IMR-90 (cell line): Measurements from ENCODE around the gene WARS2. TPM values are rescaled to one million over a fixed set of nuclear protein-coding genes. Genes with fewer than 3 reads are reported as not detected.

Experiments used
- ATAC-seq: fragments of 200-7000 bp; cut with Tn5 transposase; 2 replicates; pipeline ENCODE4 v1.9.1; 2020; ENCODE audit warnings: low read depth, mild to moderate bottlenecking, moderate library complexity
- BruUV-seq: library from RNA; stranded (reverse); fragments of 400-500 nt; replicated peaks from 2 replicates; lab custom pipeline; 2021; lab: Mats Ljungman, UMichigan
- CTCF ChIA-PET: fragments of 300-600 bp; formaldehyde crosslinking; extraction: SDS; loops from one replicate; lab custom pipeline; 2021; ENCODE audit warnings: antibody characterized with exemption; lab: Yijun Ruan, JAX
- POLR2A ChIA-PET: fragments of 300-600 bp; sonication (Branson Sonifier 250); formaldehyde crosslinking; loops from one replicate; lab custom pipeline; 2022; ENCODE audit warnings: antibody characterized with exemption; ENCODE audit not compliant: unreplicated experiment; lab: Charles Lee
- DNase-seq: peaks from one replicate; pipeline ENCODE4 v3.0.0; 2013
- H2AFZ ChIP-seq: replicated peaks from 2 replicates; pipeline ENCODE3; 2013; ENCODE audit warnings: low read length, mild to moderate bottlenecking; ENCODE audit not compliant: poor library complexity
- H2AK5ac ChIP-seq: 2 replicates; pipeline ENCODE4 v1.6.1; 2013; ENCODE audit warnings: low read depth, low read length, inconsistent platforms
- H2AK9ac ChIP-seq: replicated peaks from 2 replicates; pipeline ENCODE3; 2013; ENCODE audit warnings: mild to moderate bottlenecking, low read depth, low read length, moderate library complexity; ENCODE audit not compliant: poor library complexity
- H2BK120ac ChIP-seq: 2 replicates; pipeline ENCODE4 v1.6.1; 2013; ENCODE audit warnings: low read depth, low read length, inconsistent platforms
- H2BK15ac ChIP-seq: 3 replicates; pipeline ENCODE4 v1.6.1; 2013; ENCODE audit warnings: low read depth, low read length, inconsistent platforms
- H2BK20ac ChIP-seq: 2 replicates; pipeline ENCODE4 v1.6.1; 2013; ENCODE audit warnings: low read depth, mild to moderate bottlenecking, inconsistent platforms, low read length, moderate library complexity
- H2BK5ac ChIP-seq: 2 replicates; pipeline ENCODE4 v1.6.1; 2013; ENCODE audit warnings: mild to moderate bottlenecking, low read depth, low read length, inconsistent platforms; ENCODE audit not compliant: poor library complexity, severe bottlenecking
- H3K14ac ChIP-seq: replicated peaks from 2 replicates; pipeline ENCODE4 v1.6.1; 2013; ENCODE audit warnings: low read depth, low read length, inconsistent platforms
- H3K18ac ChIP-seq: 2 replicates; pipeline ENCODE4 v1.6.1; 2013; ENCODE audit warnings: low read depth, low read length, control low read depth
- H3K23ac ChIP-seq: 2 replicates; pipeline ENCODE4 v1.6.1; 2013; ENCODE audit warnings: low read depth, low read length, inconsistent platforms
- H3K27ac ChIP-seq: 2 replicates; pipeline ENCODE4 v1.5.1; 2013; ENCODE audit warnings: mild to moderate bottlenecking, control low read depth, low read length; ENCODE audit not compliant: insufficient read depth
- H3K27me3 ChIP-seq: 2 replicates; pipeline ENCODE4 v1.6.1; 2013; ENCODE audit warnings: low read length; ENCODE audit not compliant: control insufficient read depth, insufficient read depth
- H3K36me3 ChIP-seq: 2 replicates; pipeline ENCODE4 v1.6.1; 2013; ENCODE audit warnings: low read length, mixed read lengths; ENCODE audit not compliant: control insufficient read depth, insufficient read depth
- H3K4ac ChIP-seq: 2 replicates; pipeline ENCODE4 v1.6.1; 2013; ENCODE audit warnings: low read depth, low read length, inconsistent platforms
- H3K4me1 ChIP-seq: 2 replicates; pipeline ENCODE4 v1.6.1; 2013; ENCODE audit warnings: low read length, mixed read lengths; ENCODE audit not compliant: control insufficient read depth, insufficient read depth
- H3K4me2 ChIP-seq: 2 replicates; pipeline ENCODE4 v1.6.1; 2013; ENCODE audit warnings: low read depth, mild to moderate bottlenecking, control low read depth, low read length, moderate library complexity
- H3K4me3 ChIP-seq: 2 replicates; pipeline ENCODE4 v1.5.1; 2013; ENCODE audit warnings: low read depth, mild to moderate bottlenecking, control low read depth, low read length, moderate library complexity; ENCODE audit not compliant: insufficient read depth
- H3K56ac ChIP-seq: 2 replicates; pipeline ENCODE4 v1.6.1; 2013; ENCODE audit warnings: low read length, inconsistent platforms; ENCODE audit not compliant: insufficient read depth; ENCODE audit errors: extremely low read depth
- H3K79me1 ChIP-seq, 2 experiments: 2 replicates each; pipeline ENCODE4 v1.6.1; 2013; ENCODE audit warnings: low read length in 2 of 2, inconsistent platforms in 1 of 2, low read depth in 1 of 2
- H3K9ac ChIP-seq: 2 replicates; pipeline ENCODE4 v1.6.1; 2013; ENCODE audit warnings: low read depth, low read length, control low read depth
- H3K9me1 ChIP-seq: 2 replicates; pipeline ENCODE4 v1.6.1; 2013; ENCODE audit warnings: low read length, inconsistent platforms; ENCODE audit not compliant: insufficient read depth
- H3K9me3 ChIP-seq: 2 replicates; pipeline ENCODE4 v1.6.1; 2013; ENCODE audit warnings: low read length; ENCODE audit not compliant: control insufficient read depth, insufficient read depth
- H4K20me1 ChIP-seq: 2 replicates; pipeline ENCODE4 v1.6.1; 2013; ENCODE audit warnings: low read length, inconsistent platforms; ENCODE audit not compliant: insufficient read depth
- H4K5ac ChIP-seq: 2 replicates; pipeline ENCODE4 v1.6.1; 2013; ENCODE audit warnings: mild to moderate bottlenecking, low read depth, low read length, control low read depth
- H4K8ac ChIP-seq, 2 experiments: 2 replicates each; pipeline ENCODE4 v1.6.1; 2013; ENCODE audit warnings: low read depth in 2 of 2, low read length in 2 of 2, control low read depth in 1 of 2, inconsistent platforms in 1 of 2
- H4K91ac ChIP-seq: 2 replicates; pipeline ENCODE4 v1.6.1; 2013; ENCODE audit warnings: low read depth, low read length, inconsistent platforms; ENCODE audit not compliant: insufficient read depth
- CEBPB ChIP-seq: IDR thresholded peaks from 2 replicates; pipeline ENCODE4 v1.6.1; 2012; ENCODE audit warnings: low read depth, low read length, improper control_type of control experiment
- CTCF ChIP-seq: conservative IDR thresholded peaks from 2 replicates; pipeline ENCODE4 v1.5.1; 2012; ENCODE audit warnings: mild to moderate bottlenecking, low read depth, low read length, improper control_type of control experiment
- MAZ ChIP-seq: IDR thresholded peaks from 2 replicates; pipeline ENCODE4 v1.6.1; 2012; ENCODE audit warnings: low read depth, mild to moderate bottlenecking, low read length, improper control_type of control experiment, moderate library complexity, borderline replicate concordance
- MXI1 ChIP-seq: IDR thresholded peaks from 2 replicates; pipeline ENCODE4 v1.6.1; 2012; ENCODE audit warnings: low read depth, mild to moderate bottlenecking, low read length, moderate library complexity, borderline replicate concordance
- POLR2A ChIP-seq: IDR thresholded peaks from 2 replicates; pipeline ENCODE4 v1.6.1; 2012; ENCODE audit warnings: mild to moderate bottlenecking, low read depth, low read length
- RCOR1 ChIP-seq: IDR thresholded peaks from 2 replicates; pipeline ENCODE4 v1.6.1; 2012; ENCODE audit warnings: mild to moderate bottlenecking, low read length, improper control_type of control experiment; ENCODE audit not compliant: insufficient replicate concordance
- RFX5 ChIP-seq: IDR thresholded peaks from 2 replicates; pipeline ENCODE4 v1.8.0; 2012; ENCODE audit warnings: low read depth, mild to moderate bottlenecking, low read length, moderate library complexity
- SMC3 ChIP-seq: fragments of 150-350 bp; IDR thresholded peaks from 2 replicates; pipeline ENCODE4 v1.6.1; 2016; ENCODE audit warnings: low read depth, mild to moderate bottlenecking, antibody characterized with exemption, low read length, moderate library complexity
- WGBS, 2 experiments: methylation state at CpG; one replicate each; pipeline versions ENCODE4 v1.1.5 to v1.1.7; 2013; ENCODE audit warnings: missing lambda C conversion rate in 2 of 2; ENCODE audit not compliant: insufficient read length in 1 of 2; ENCODE audit errors: extremely low coverage in 2 of 2; 5-methylcytosine and 5-hydroxymethylcytosine counted together
- dilution Hi-C: fragments of 300-500 bp; cut with HindIII; formaldehyde crosslinking; loops from one replicate; pipeline ENCODE4 v1.14.3; 2018; ENCODE audit warnings: low sequenced_read_pairs; ENCODE audit not compliant: unreplicated experiment
- in situ Hi-C: fragments of 300-500 bp; cut with MboI; formaldehyde crosslinking; loops from 3 replicates; pipeline ENCODE4 v1.14.3; 2019; ENCODE audit warnings: low sequenced_read_pairs, inconsistent platforms, mixed read lengths
- intact Hi-C: fragments of 100-400 bp; cut with micrococcal nuclease; formaldehyde crosslinking; loops from 2 replicates; pipeline ENCODE4 v1.10.0; 2022
- polyA plus RNA-seq, 3 experiments: library from polyadenylated mRNA; depleted of rRNA; stranded (reverse); fragments of >200 nt; gene quantifications; 2 replicates each; pipeline ENCODE4 v1.2.3, GENCODE V29; 2012; ENCODE audit warnings: low replicate concordance in 1 of 3
- total RNA-seq: library from RNA; depleted of rRNA; stranded (reverse); fragments of >200 nt; gene quantifications from 2 replicates; pipeline ENCODE4 v1.2.3, GENCODE V29; 2012
- TF ChIP-seq, protein P1 (sequence below): fragments of 150-350 bp; IDR thresholded peaks from 2 replicates; pipeline ENCODE4 v1.6.1; 2016; ENCODE audit warnings: low read depth, mild to moderate bottlenecking, low read length, moderate library complexity, borderline replicate concordance

WARS2 gene
- total and polyA plus RNA-seq, 2 of the 4 experiments (the other 2 are of a cell fraction) = 5.7 to 20.3 TPM

DNA sequence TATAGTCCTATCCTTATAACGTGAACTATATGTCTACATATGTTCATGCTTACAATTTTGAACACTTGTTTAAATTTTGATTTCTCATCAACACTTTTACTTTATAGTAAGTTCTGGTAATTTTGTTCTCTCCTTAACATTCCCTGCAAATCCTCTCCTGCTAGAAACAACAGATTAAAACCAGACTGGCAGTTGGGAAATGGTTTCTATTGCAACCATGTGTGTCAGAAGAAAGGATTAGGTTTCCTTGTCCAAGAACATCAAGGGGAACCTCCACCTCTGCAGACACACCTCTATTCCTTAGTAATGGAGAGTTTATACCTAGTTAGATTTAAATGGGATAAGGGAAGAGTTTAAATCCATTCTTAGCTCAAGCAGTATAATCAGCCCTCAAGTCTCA lies 3.3 kb upstream of the WARS2 start:
- Histone ChIP-seq H2AFZ (no peak overlapping the region), H3K18ac (no peak overlapping the region), H3K4ac (no peak overlapping the region), H3K14ac (no peak overlapping the region), H2BK120ac (no peak overlapping the region), H4K91ac (no peak overlapping the region), H3K79me1 (peaks cover 5 to 20% of the 10 kb centered on the region in 2 experiments; a peak in 3 of 4 replicates), H3K4me2 (no peak overlapping the region), H2AK5ac (no peak overlapping the region), H2BK5ac (no peak overlapping the region), H3K27me3 (no peaks in the 10 kb centered on the region), H3K9ac (no peak overlapping the region), H3K23ac (no peak overlapping the region), H3K4me3 (no peak overlapping the region), H4K8ac (no peak overlapping the region), H2BK20ac (no peak overlapping the region), H4K5ac (no peak overlapping the region), H4K20me1 (no peaks in the 10 kb centered on the region), H3K9me1 (peaks cover 5% of the 10 kb centered on the region; the same call in 1 of the 2 replicates), H3K56ac (no peak overlapping the region), H3K36me3 (0 out of 2 replicates have a peak, but pooled peaks cover 2% of the 10 kb centered on the region), H3K27ac (no peak overlapping the region), H2AK9ac (no peak overlapping the region), H3K4me1 (peaks cover 3% of the 10 kb centered on the region), H2BK15ac (no peak overlapping the region), H3K9me3 (no peaks in the 10 kb centered on the region)
- DNase-seq (no peak), ATAC-seq (no peak)
- no CpG with 5 or more reads among the region's 1 CpG for WGBS, 2 experiments
- intact Hi-C loops = loop anchor here (5.0 kb wide), 3 partner anchors 134 to 996 kb away; partner anchors contain the start of gene HAO2
- dilution Hi-C loops = no loop called here
- POLR2A ChIA-PET = no interaction called here
- BruUV-seq = no TSS peak
- in situ Hi-C loops = no loop called here
- CTCF ChIA-PET = interaction anchor here (0.9 kb wide), 1 partner anchor 76 kb away, joined by 5 read pairs; no protein-coding TSS in a partner anchor
- TF ChIP-seq CEBPB = no peak
- TF ChIP-seq MXI1 = no peak
- TF ChIP-seq SMC3 = no peak
- TF ChIP-seq, protein P1, sequence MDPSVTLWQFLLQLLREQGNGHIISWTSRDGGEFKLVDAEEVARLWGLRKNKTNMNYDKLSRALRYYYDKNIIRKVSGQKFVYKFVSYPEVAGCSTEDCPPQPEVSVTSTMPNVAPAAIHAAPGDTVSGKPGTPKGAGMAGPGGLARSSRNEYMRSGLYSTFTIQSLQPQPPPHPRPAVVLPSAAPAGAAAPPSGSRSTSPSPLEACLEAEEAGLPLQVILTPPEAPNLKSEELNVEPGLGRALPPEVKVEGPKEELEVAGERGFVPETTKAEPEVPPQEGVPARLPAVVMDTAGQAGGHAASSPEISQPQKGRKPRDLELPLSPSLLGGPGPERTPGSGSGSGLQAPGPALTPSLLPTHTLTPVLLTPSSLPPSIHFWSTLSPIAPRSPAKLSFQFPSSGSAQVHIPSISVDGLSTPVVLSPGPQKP = no peak
- TF ChIP-seq RFX5 = no peak
- no peak for TF ChIP-seq POLR2A
- no peak for TF ChIP-seq CTCF
- TF ChIP-seq RCOR1 = no peak
- TF ChIP-seq MAZ = no peak
